ENCODE data around the gene TEX50. TPM values are rescaled to one million over a fixed set of nuclear protein-coding genes. Genes with fewer than 3 reads are reported as not detected.

TEX50 gene
- not detected in 2 replicates for polyA plus RNA-seq

DNA sequence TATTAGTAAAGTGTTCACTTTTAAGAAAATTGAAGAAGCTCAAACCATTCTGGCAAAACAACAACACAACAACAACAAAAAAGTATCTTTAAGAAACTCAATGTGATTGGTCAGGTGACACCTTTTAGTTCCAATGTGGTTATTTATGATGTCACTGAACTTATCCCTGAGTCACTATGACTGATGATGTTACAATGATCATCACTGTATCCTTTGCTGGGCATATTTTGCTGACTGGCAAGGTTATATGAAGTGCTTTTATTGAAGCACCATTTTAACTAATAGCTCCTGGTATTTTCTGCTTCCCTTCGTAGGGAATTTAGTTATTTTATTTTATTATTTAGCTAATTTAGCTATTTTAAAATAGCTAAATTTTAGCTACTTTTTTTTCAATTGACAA, at the start of gene TEX50:
TEX50 (plus strand) TSS at position 223 of the 400 bp plus-strand sequence. CDS start 184 bp downstream, outside the sequence.

GRCh38 chr1:173603056-173603591, 32.0 kb upstream of the TEX50 start, which contains the start of gene SLC9C2:
Gene SLC9C2, minus strand, starts transcription at chr1:173603072. Its CDS starts 1,296 bp downstream, at chr1:173601776.

DNA sequence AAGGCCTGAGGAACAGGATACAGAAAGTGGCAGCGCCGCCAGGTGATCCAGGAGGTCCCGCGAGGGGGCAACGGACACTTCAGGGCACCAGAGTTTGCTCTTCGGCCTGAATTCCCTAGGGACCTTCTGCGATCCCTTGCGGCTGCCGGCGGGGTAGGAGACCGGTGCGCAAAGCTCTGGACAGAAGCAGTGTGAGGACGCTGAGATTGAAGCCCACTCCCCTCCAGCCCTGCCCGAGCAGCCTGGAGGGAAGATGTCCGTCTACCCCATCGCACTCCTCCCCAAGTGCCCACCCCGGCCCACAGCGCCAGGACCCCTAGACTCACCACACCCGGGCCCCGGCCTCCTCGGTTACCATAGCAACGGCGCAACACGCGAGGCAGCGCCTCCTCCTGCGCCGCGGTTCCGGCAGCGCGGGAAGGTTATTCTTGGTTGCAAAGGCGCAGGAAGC, 34.4 kb downstream of the TEX50 start, which contains the start of gene ANKRD45:
ANKRD45 (minus strand) TSS at position 361 of the 451 bp plus-strand sequence. CDS start 10,433 bp downstream, outside the sequence.

Other genes starting within 250 kb of the TEX50 start
- 167 and 188 TPM in 2 replicates for gene PRDX6, start 158.0 kb upstream of the TEX50 start, polyA plus RNA-seq
- not detected in 2 replicates for gene SLC9C2, start 32.3 kb upstream of the TEX50 start, polyA plus RNA-seq
- gene ANKRD45, start 34.5 kb downstream of the TEX50 start, polyA plus RNA-seq, result 3.6 and 6.0 TPM in 2 replicates
- gene KLHL20, start 79.6 kb downstream of the TEX50 start, polyA plus RNA-seq, result 16.8 and 29.7 TPM in 2 replicates
- 5.3 and 6.8 TPM in 2 replicates for gene DARS2, start 189.3 kb downstream of the TEX50 start, polyA plus RNA-seq
- gene CENPL, start 189.5 kb downstream of the TEX50 start, polyA plus RNA-seq, result 0.90 and 1.2 TPM in 2 replicates
- 192 and 225 TPM in 2 replicates for gene GAS5, start 232.7 kb downstream of the TEX50 start, polyA plus RNA-seq
- gene ZBTB37, start 233.0 kb downstream of the TEX50 start, polyA plus RNA-seq, result 0.59 and 1.5 TPM in 2 replicates

Measured in Purkinje cell (primary cell).